Right lobe of liver (tissue), 6 donors: Measurements from ENCODE around the gene ARRB1. TPM values are rescaled to one million over a fixed set of nuclear protein-coding genes. Genes with fewer than 3 reads are reported as not detected.
A peak's percentile ranks its signal among the peaks of the same experiment; 100 is the strongest.

Experiments used
- ATAC-seq, 4 donors: fragments of 200-7000 bp; cut with Tn5 transposase; one replicate each; pipeline ENCODE4 v1.9.1; 2020; ENCODE audit warnings: mild to moderate bottlenecking in 4 of 4, moderate library complexity in 4 of 4
- DNase-seq, 3 donors: peaks; one replicate each; pipeline ENCODE4 v3.0.0-alpha.2; 2020
- H3K27ac ChIP-seq, 3 donors: fragments of 200-600 bp; one replicate each; pipeline ENCODE4 v1.8.0; 2022
- H3K27me3 ChIP-seq, 2 donors: fragments of 200-600 bp; one replicate each; pipeline ENCODE4 v1.8.0; 2022
- H3K36me3 ChIP-seq, 4 donors: fragments of 200-600 bp; sonication (generic) in 1 of 4; one replicate each; pipeline versions ENCODE4 v1.5.1 to v1.8.0; 2017 to 2022; ENCODE audit warnings: control low read depth in 1 of 4
- H3K4me1 ChIP-seq, 4 donors: fragments of 200-600 bp; sonication (generic) in 1 of 4; one replicate each; pipeline versions ENCODE4 v1.5.1 to v1.8.0; 2017 to 2022; ENCODE audit warnings: control low read depth in 1 of 4
- H3K4me3 ChIP-seq, 3 donors: fragments of 200-600 bp; one replicate each; pipeline ENCODE4 v1.8.0; 2022
- H3K9me3 ChIP-seq, 4 donors: fragments of 200-600 bp; sonication (generic) in 1 of 4; one replicate each; pipeline versions ENCODE4 v1.5.1 to v1.8.0; 2017 to 2022; ENCODE audit warnings: control low read depth in 1 of 4
- POLR2A ChIP-seq: fragments of 450-650 bp; IDR thresholded peaks from one replicate; pipeline ENCODE4 v1.6.1; 2017; ENCODE audit warnings: antibody characterized with exemption, mild to moderate bottlenecking
- WGBS: methylation state at CpG from one replicate; pipeline ENCODE4 v1.1.6; 2018; ENCODE audit warnings: low coverage, low lambda C conversion rate; ENCODE audit not compliant: insufficient coverage; ENCODE audit errors: missing lambda C conversion rate; 5-methylcytosine and 5-hydroxymethylcytosine counted together
- intact Hi-C, 2 donors: fragments of 100-400 bp; cut with DNase I; formaldehyde crosslinking; loops; one replicate each; pipeline versions ENCODE4 v1.11.2 to v1.14.1; 2022
- total RNA-seq, 6 experiments: library from RNA; depleted of rRNA in 2 of 6; stranded (reverse); fragments of >200 nt in 2 of 6; fragmentation: NEBNext Ultra II Directional in 3 of 6; extraction: Animal tissue kit (Norgen Biotek cat#: 25700) in 3 of 6; gene quantifications; one replicate each; pipeline versions ENCODE4 v1.1.0 to v1.2.4, GENCODE V29; 2016 to 2023
- TF ChIP-seq, protein P1 (sequence below), 4 donors: fragments of 200-600 bp in 3 of 4; fragments of 450-650 bp in 1 of 4; IDR thresholded peaks; one replicate each; pipeline versions ENCODE4 v1.5.1 to v1.8.0; 2016 to 2022; ENCODE audit warnings: antibody characterized with exemption in 4 of 4, mild to moderate bottlenecking in 2 of 4
- donor health status: DM: no; HTN: yes; CAD: no.
- donor health status: DM: no; HTN: no; CAD: no.
- donor health status: DM: no; HTN: no; CAD: no.
- donor health status: DM: no; HTN: yes; CAD: no.
- donor health status: DM: no; HTN: yes; CAD: no.

ARRB1 gene
- total RNA-seq, 6 experiments from 2014 or later: 8.6 to 26.4 (median 24.5) TPM

DNA sequence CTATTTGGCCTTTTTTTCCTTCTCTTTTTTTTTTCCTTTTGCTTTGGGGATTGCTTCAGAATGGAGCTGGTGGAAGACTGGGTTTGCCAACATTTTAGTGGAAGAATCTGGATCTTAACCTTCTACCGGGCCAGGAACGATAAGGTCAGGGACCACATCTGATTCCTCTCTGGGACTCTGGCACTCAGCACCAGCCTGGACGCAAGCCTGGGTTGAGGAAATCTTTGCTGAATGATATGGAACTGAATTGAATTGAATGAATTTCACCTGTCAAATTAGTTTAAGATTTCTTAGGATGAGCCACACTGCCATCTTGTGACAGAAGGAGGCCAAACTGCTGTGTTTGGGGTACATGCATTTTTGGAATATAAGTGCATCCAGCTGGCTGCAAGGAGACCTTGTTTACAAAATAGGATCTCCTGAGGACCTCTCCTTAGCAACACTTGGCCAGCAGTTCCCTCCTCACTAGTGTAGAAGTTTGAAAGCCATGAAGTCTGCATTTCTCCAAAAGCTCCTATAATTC is 80.5 kb downstream of the ARRB1 start:
- ATAC-seq: no peak
- peak; percentile 2 to 25 (median 7) for DNase-seq

DNA sequence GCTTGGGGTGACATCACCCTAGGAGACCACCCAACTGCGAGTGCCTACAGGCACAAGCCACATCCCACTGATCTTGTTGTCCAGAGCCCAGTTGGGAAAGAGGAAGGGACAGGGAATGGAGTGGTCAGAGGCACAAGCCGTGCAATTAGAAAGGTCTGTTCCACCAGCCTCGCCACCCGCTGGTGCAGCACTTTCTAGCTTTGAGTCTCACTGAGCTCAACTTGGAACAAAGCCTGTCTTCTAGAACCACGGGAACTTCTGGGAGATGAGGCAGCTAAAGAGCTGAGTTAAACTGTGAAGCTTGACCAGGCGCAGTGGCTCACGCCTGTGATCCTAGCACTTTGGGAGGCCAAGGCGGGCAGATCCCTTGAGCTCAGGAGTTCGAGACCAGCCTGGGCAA is 81.6 kb downstream of the ARRB1 start:
- intact Hi-C loops: no loop called here
- H3K9me3 ChIP-seq: no peaks in the 10 kb centered on the region
- TF ChIP-seq, protein P1, sequence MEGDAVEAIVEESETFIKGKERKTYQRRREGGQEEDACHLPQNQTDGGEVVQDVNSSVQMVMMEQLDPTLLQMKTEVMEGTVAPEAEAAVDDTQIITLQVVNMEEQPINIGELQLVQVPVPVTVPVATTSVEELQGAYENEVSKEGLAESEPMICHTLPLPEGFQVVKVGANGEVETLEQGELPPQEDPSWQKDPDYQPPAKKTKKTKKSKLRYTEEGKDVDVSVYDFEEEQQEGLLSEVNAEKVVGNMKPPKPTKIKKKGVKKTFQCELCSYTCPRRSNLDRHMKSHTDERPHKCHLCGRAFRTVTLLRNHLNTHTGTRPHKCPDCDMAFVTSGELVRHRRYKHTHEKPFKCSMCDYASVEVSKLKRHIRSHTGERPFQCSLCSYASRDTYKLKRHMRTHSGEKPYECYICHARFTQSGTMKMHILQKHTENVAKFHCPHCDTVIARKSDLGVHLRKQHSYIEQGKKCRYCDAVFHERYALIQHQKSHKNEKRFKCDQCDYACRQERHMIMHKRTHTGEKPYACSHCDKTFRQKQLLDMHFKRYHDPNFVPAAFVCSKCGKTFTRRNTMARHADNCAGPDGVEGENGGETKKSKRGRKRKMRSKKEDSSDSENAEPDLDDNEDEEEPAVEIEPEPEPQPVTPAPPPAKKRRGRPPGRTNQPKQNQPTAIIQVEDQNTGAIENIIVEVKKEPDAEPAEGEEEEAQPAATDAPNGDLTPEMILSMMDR (IDR thresholded peaks at IDR 0.05): no peak
- TF ChIP-seq POLR2A: no peak
- DNase-seq (peak; percentile 3 to 31 (median 16)), ATAC-seq (no peak)
- peaks cover 0 to 8% (median 2%) of the 10 kb centered on the region in 4 donors for H3K36me3 ChIP-seq
- WGBS: 83% methylated on average over 5 of the region's 9 CpGs
- H3K27ac ChIP-seq: no peak overlapping the region
- no peak overlapping the region for H3K4me3 ChIP-seq
- no peaks in the 10 kb centered on the region for H3K27me3 ChIP-seq
- H3K4me1 ChIP-seq: no peaks in the 10 kb centered on the region

More for the DNA sequence above, 80.5 kb downstream of the ARRB1 start:
- Histone ChIP-seq H3K27ac (no peak overlapping the region), H3K27me3 (no peaks in the 10 kb centered on the region), H3K9me3 (no peaks in the 10 kb centered on the region), H3K4me3 (no peak overlapping the region), H3K4me1 (no peaks in the 10 kb centered on the region), H3K36me3 (peaks cover 0 to 8% (median 2%) of the 10 kb centered on the region in 4 donors)
- WGBS: 61% methylated on average over 3 of the region's 3 CpGs
- no peak for TF ChIP-seq POLR2A
- TF ChIP-seq, protein P1 (IDR thresholded peaks at IDR 0.05): peak in 3 of 4 donors; percentile 26 to 30 (median 29)
- intact Hi-C loops: no loop called here

DNA sequence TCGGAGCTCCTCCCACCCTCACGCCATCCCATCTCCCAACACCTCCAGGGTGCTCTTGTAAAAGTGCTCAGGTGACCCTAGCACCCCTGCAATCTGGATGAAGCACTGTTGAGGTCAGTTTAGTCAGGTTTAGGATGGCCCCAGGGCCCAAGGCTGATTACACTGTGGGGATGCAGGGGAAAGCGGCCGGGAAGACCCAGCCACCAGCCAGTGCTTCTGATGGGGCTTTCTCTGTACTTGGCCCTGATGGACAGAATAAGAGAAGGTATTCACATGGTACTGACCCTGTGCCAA is 82.1 kb downstream of the ARRB1 start:
- Histone ChIP-seq H3K9me3 (no peaks in the 10 kb centered on the region), H3K27me3 (no peaks in the 10 kb centered on the region), H3K4me1 (no peaks in the 10 kb centered on the region), H3K4me3 (no peak overlapping the region), H3K36me3 (peaks cover 0 to 8% (median 2%) of the 10 kb centered on the region in 4 donors), H3K27ac (no peak overlapping the region)
- DNase-seq (no peak), ATAC-seq (no peak)
- WGBS: 85% methylated on average over 3 of the region's 4 CpGs
- intact Hi-C loops: no loop called here
- TF ChIP-seq, protein P1 (IDR thresholded peaks at IDR 0.05): no peak
- TF ChIP-seq POLR2A: no peak

DNA sequence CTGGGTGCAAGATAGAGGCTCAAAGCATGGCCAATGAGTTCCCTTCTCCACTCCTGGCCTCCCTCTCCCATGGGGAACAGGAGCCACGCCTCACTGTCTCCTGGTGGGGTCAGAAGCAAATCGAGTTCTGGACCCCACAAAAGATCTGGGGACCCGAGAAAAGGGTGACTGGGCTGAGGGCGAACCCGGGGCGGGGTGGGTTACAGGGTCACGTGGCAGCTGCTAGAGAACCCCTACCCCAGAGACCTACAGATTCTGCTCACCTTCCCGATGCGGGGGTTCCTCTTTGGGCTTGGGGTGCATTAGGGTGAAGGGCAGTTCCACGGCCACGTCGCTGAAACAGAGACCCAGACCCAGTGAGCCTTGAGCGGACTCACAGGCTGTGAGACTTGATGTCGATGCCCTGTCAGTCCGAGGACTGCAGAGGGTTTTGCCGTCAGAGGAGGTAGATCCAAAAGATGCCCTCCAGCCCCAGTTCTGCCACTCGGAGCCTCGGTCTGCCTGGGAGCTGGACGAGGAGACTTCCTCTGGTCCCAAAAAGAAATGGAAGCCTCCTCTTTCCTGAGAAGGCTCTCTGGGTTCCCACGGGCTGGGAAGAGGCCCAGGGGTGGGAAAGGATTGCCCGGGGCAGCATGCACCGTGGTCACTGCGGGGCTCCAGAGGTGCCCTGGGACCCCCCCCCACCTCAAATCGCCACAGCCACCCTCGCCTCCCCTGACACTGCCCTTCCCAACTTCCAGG is 82.7 kb downstream of the ARRB1 start:
- TF ChIP-seq, protein P1 (IDR thresholded peaks at IDR 0.05): no peak
- no peak for TF ChIP-seq POLR2A
- no peaks in the 10 kb centered on the region for H3K4me1 ChIP-seq
- WGBS: 93% methylated on average over 3 of the region's 25 CpGs
- H3K4me3 ChIP-seq: no peak overlapping the region
- no peaks in the 10 kb centered on the region for H3K9me3 ChIP-seq
- DNase-seq (peak; percentile 14 to 45 (median 41)), ATAC-seq (no peak)
- H3K27me3 ChIP-seq: no peaks in the 10 kb centered on the region
- H3K27ac ChIP-seq: no peak overlapping the region
- intact Hi-C loops: no loop called here
- H3K36me3 ChIP-seq: peaks cover 0 to 7% (median 0%) of the 10 kb centered on the region in 4 donors
